Smooth muscle cell (in vitro differentiated cells): ENCODE data around the gene OR10A6. TPM values are rescaled to one million over a fixed set of nuclear protein-coding genes. Genes with fewer than 3 reads are reported as not detected.
A peak's percentile ranks its signal among the peaks of the same experiment; 100 is the strongest.

Experiments
- DNase-seq: peaks from one replicate; lab custom pipeline; 2025; ENCODE audit not compliant: unreplicated experiment; lab: John Stamatoyannopoulos, UW
- H2AFZ ChIP-seq: fragments of 200-600 bp; sonication (generic); 2 replicates; pipeline ENCODE4 v1.6.0; 2016; ENCODE audit warnings: antibody characterized with exemption, low read depth, mild to moderate bottlenecking
- H3F3A ChIP-seq: fragments of 200-600 bp; sonication (generic); 2 replicates; pipeline ENCODE4 v1.6.0; 2017; ENCODE audit warnings: antibody characterized with exemption, low read depth
- H3K27ac ChIP-seq: fragments of 200-600 bp; sonication (generic); 2 replicates; pipeline ENCODE4 v1.5.1; 2016; ENCODE audit warnings: low read depth, mild to moderate bottlenecking
- H3K27me3 ChIP-seq: fragments of 200-600 bp; sonication (generic); 2 replicates; pipeline ENCODE4 v1.6.1; 2016; ENCODE audit warnings: low read depth, mild to moderate bottlenecking
- H3K36me3 ChIP-seq: fragments of 200-600 bp; sonication (generic); 2 replicates; pipeline ENCODE4 v1.5.1; 2016; ENCODE audit warnings: low read depth
- H3K4me1 ChIP-seq: fragments of 200-600 bp; sonication (generic); 2 replicates; pipeline ENCODE4 v1.5.1; 2016; ENCODE audit warnings: low read depth
- H3K4me2 ChIP-seq: fragments of 200-600 bp; sonication (generic); 2 replicates; pipeline ENCODE4 v1.6.0; 2016; ENCODE audit warnings: mild to moderate bottlenecking
- H3K4me3 ChIP-seq: fragments of 200-600 bp; sonication (generic); 2 replicates; pipeline ENCODE4 v1.5.1; 2016; ENCODE audit warnings: mild to moderate bottlenecking
- H3K79me2 ChIP-seq: fragments of 200-600 bp; sonication (generic); 2 replicates; pipeline ENCODE4 v1.6.0; 2016; ENCODE audit warnings: low read depth, mild to moderate bottlenecking
- H3K9ac ChIP-seq: fragments of 200-600 bp; sonication (generic); 2 replicates; pipeline ENCODE4 v1.6.0; 2016; ENCODE audit warnings: low read depth
- H3K9me3 ChIP-seq: fragments of 200-600 bp; sonication (generic); replicated peaks from 2 replicates; pipeline ENCODE4 v1.5.1; 2016; ENCODE audit warnings: low read depth
- H4K20me1 ChIP-seq: fragments of 200-600 bp; sonication (generic); 2 replicates; pipeline ENCODE4 v1.6.0; 2016; ENCODE audit warnings: low read depth
- CTCF ChIP-seq: fragments of 200-600 bp; sonication (generic); IDR thresholded peaks from 2 replicates; pipeline ENCODE4 v1.5.1; 2017; ENCODE audit warnings: borderline replicate concordance, mild to moderate bottlenecking, antibody characterized with exemption; ENCODE audit not compliant: insufficient read depth, poor library complexity, severe bottlenecking
- WGBS: methylation state at CpG from one replicate; pipeline ENCODE4 v1.1.7; 2016; ENCODE audit warnings: low lambda C conversion rate; 5-methylcytosine and 5-hydroxymethylcytosine counted together
- polyA plus RNA-seq: library from polyadenylated mRNA; unstranded; fragments of >200 nt; fragmentation: Nextera tagmentation; extraction: Ambion mirVana; gene quantifications from 2 replicates; pipeline ENCODE4 v1.2.1, GENCODE V29; 2016
- total RNA-seq: library from RNA; depleted of rRNA; stranded (reverse); fragments of >200 nt; gene quantifications from 2 replicates; pipeline ENCODE4 v1.2.3, GENCODE V29; 2014

OR10A6 gene
- total and polyA plus RNA-seq, 2 experiments from 2014 or later: 0.31 TPM; not detected in 1

DNA sequence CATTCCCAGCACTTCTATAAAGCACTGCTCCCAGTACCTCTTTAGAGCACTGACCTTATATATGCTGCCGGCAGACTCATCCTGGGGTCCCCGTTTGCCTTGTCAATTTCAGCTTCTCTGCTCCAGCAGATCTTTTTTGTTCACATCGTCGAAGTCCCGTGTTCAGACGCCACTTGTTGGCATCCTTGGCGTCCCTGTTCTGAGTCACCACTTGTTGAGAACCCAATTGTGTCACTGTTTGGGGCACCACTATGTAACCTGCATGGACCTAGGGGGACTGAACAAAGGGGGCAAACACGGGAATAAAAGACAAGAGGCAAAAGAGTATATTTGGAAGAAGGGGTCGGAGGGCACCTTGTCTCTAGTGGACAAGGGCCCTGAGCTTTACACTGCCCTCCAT lies 25.5 kb downstream of the OR10A6 start:
- Histone ChIP-seq H4K20me1 (no peaks in the 10 kb centered on the region), H3K4me2 (peak overlapping the region; percentile 64), H3K9me3 (no peaks in the 10 kb centered on the region), H3K9ac (no peak overlapping the region), H3K79me2 (no peaks in the 10 kb centered on the region), H3F3A (no peaks in the 10 kb centered on the region), H3K27me3 (no peaks in the 10 kb centered on the region), H3K36me3 (no peaks in the 10 kb centered on the region), H2AFZ (peak overlapping the region; percentile 22), H3K27ac (peak overlapping the region; percentile 39), H3K4me1 (peaks cover 27% of the 10 kb centered on the region), H3K4me3 (peak overlapping the region; percentile 13)
- no peak for TF ChIP-seq CTCF
- no peak for DNase-seq
- WGBS: 36% methylated on average over 9 of the region's 9 CpGs

DNA sequence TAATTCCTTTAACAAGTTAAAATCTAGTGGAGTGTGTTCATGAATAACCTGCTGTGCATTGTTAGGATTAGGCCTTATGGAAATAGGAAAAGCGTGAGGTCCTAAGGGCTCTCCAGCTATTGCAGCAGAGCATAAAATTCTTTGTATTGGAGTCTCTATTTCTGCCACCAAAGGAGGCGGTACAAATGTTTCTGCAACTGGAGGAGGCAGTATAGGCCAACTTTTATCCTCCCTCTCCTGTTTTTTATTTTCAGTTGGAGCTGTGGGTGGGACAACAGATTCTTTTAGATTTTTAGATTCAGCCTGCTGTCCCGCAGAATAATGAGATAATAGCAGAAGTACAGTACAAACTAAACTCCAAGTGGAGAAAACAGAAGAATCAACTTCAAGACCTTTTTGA lies 26.2 kb downstream of the OR10A6 start:
- Histone ChIP-seq H3K4me2 (peak overlapping the region; percentile 64), H3K27ac (peak overlapping the region; percentile 39), H3K4me3 (peak overlapping the region; percentile 13)

GRCh38 chr11:7903940-7904339 lies 27.1 kb downstream of the OR10A6 start:
- peaks cover 24% of the 10 kb centered on the region for H3K4me1 ChIP-seq
- no peak overlapping the region for H2AFZ ChIP-seq
- DNase-seq: no peak
- 39% methylated on average over 2 of the region's 2 CpGs for WGBS
- H3K79me2 ChIP-seq: no peaks in the 10 kb centered on the region
- H3K27me3 ChIP-seq: no peaks in the 10 kb centered on the region
- no peaks in the 10 kb centered on the region for H3F3A ChIP-seq
- no peaks in the 10 kb centered on the region for H4K20me1 ChIP-seq
- H3K4me3 ChIP-seq: no peak overlapping the region
- no peak overlapping the region for H3K27ac ChIP-seq
- no peak for TF ChIP-seq CTCF
- no peak overlapping the region for H3K9ac ChIP-seq
- peak overlapping the region; percentile 64 for H3K4me2 ChIP-seq
- no peaks in the 10 kb centered on the region for H3K9me3 ChIP-seq
- H3K36me3 ChIP-seq: no peaks in the 10 kb centered on the region

More for the DNA sequence above, 26.2 kb downstream of the OR10A6 start:
- DNase-seq: no peak
- Histone ChIP-seq H3K79me2 (no peaks in the 10 kb centered on the region), H3F3A (no peaks in the 10 kb centered on the region), H3K9ac (no peak overlapping the region), H3K9me3 (no peaks in the 10 kb centered on the region), H3K36me3 (no peaks in the 10 kb centered on the region), H3K4me1 (peaks cover 24% of the 10 kb centered on the region), H4K20me1 (no peaks in the 10 kb centered on the region), H2AFZ (peak overlapping the region; percentile 22), H3K27me3 (no peaks in the 10 kb centered on the region)
- TF ChIP-seq CTCF: peak; percentile 20
- 36% methylated on average over 3 of the region's 3 CpGs for WGBS

DNA sequence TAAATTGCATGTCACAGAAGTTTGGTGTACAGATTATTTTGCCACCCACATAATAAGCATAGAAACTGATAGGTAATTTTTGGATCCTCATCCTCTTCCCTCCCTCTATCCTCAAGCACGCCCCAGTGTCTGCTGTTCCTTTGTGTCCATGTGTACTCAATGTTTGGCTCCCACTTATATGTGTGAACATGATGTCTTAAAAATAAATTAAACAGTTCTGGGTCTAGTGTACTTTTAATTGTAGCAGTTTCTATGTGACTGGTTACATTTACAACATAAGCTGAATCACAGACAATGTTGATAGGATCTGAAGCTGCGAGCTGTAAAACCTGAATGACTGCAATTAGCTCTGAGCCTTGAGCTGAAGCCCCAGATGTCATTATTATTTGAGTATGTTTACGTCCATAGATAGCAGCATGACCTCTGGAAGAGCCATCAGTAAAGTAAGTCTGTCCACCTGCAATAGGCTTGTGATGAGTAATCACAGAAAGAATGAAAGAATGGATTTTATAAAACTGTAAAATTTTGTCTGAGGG lies 29.7 kb downstream of the OR10A6 start:
- TF ChIP-seq CTCF: no peak
- H3K4me2 ChIP-seq: no peak overlapping the region
- H2AFZ ChIP-seq: no peak overlapping the region
- no peak overlapping the region for H3K9ac ChIP-seq
- no peaks in the 10 kb centered on the region for H3F3A ChIP-seq
- H3K4me1 ChIP-seq: peaks cover 16% of the 10 kb centered on the region
- H3K36me3 ChIP-seq: no peaks in the 10 kb centered on the region
- H3K27ac ChIP-seq: peak overlapping the region; percentile 10
- no peak overlapping the region for H3K4me3 ChIP-seq
- 46% methylated on average over 3 of the region's 3 CpGs for WGBS
- H3K9me3 ChIP-seq: no peaks in the 10 kb centered on the region
- no peaks in the 10 kb centered on the region for H4K20me1 ChIP-seq
- no peaks in the 10 kb centered on the region for H3K79me2 ChIP-seq
- no peak for DNase-seq
- no peaks in the 10 kb centered on the region for H3K27me3 ChIP-seq
